Panc1 (cell line): ENCODE data around the gene DTHD1. TPM values are rescaled to one million over a fixed set of nuclear protein-coding genes. Genes with fewer than 3 reads are reported as not detected.

Experiments
- ATAC-seq: fragments of 200-7000 bp; cut with Tn5 transposase; 2 replicates; pipeline ENCODE4 v1.9.1; 2020; ENCODE audit warnings: mild to moderate bottlenecking, moderate library complexity
- BruUV-seq: library from RNA; stranded (reverse); fragments of 400-500 nt; replicated peaks from 2 replicates; lab custom pipeline; 2021; lab: Mats Ljungman, UMichigan
- CTCF ChIA-PET: fragments of 300-600 bp; sonication (Branson Sonifier 250); formaldehyde crosslinking; loops from one replicate; lab custom pipeline; 2022; ENCODE audit warnings: antibody characterized with exemption; lab: Charles Lee
- POLR2A ChIA-PET: fragments of 300-600 bp; sonication (Branson Sonifier 250); formaldehyde crosslinking; loops from one replicate; lab custom pipeline; 2022; ENCODE audit warnings: antibody characterized with exemption; lab: Charles Lee
- DNase-seq: peaks from one replicate; pipeline ENCODE4 v3.0.0-alpha.2; 2010; ENCODE audit warnings: low read depth, low spot score
- H3K27ac ChIP-seq: 2 replicates; pipeline ENCODE4 v1.5.1; 2011; ENCODE audit warnings: mild to moderate bottlenecking, low read length, inconsistent platforms
- H3K27me3 ChIP-seq: fragments of 200-500 bp; sonication (Bioruptor generic); 2 replicates; pipeline ENCODE4 v1.6.0; 2014; ENCODE audit warnings: low read length, inconsistent platforms; ENCODE audit not compliant: control insufficient read depth, insufficient read depth
- H3K36me3 ChIP-seq: fragments of 200-500 bp; sonication (Bioruptor generic); 2 replicates; pipeline ENCODE4 v1.5.1; 2014; ENCODE audit warnings: inconsistent platforms, mild to moderate bottlenecking, low read length, moderate library complexity; ENCODE audit not compliant: control insufficient read depth, insufficient read depth
- H3K4me1 ChIP-seq: 2 replicates; pipeline ENCODE4 v1.5.1; 2011; ENCODE audit warnings: inconsistent platforms, mild to moderate bottlenecking, low read length, moderate library complexity; ENCODE audit not compliant: control insufficient read depth, insufficient read depth
- H3K4me3 ChIP-seq, 2 experiments: 2 replicates each; pipeline ENCODE4 v1.5.1; 2011 to 2012; ENCODE audit warnings: low read depth in 2 of 2, low read length in 2 of 2, mild to moderate bottlenecking in 2 of 2, inconsistent platforms in 1 of 2, moderate library complexity in 1 of 2
- H3K9me3 ChIP-seq: fragments of 200-500 bp; sonication (Bioruptor generic); 2 replicates; pipeline ENCODE4 v1.5.1; 2014; ENCODE audit warnings: low read depth, mild to moderate bottlenecking, inconsistent platforms, low read length, moderate library complexity; ENCODE audit not compliant: control insufficient read depth, insufficient read depth
- CTCF ChIP-seq: fragments of 450-650 bp; IDR thresholded peaks from 2 replicates; pipeline ENCODE4 v1.5.1; 2017; ENCODE audit warnings: mild to moderate bottlenecking
- POLR2AphosphoS5 ChIP-seq: IDR thresholded peaks from 2 replicates; pipeline ENCODE4 v1.6.1; 2012; ENCODE audit warnings: mild to moderate bottlenecking, low read depth, low read length, moderate library complexity
- REST ChIP-seq, 2 experiments: IDR thresholded peaks; 2 replicates each; pipeline ENCODE4 v1.6.1; 2011 to 2012; ENCODE audit warnings: low read depth in 2 of 2, control low read depth in 1 of 2, low read length in 1 of 2, mild to moderate bottlenecking in 1 of 2, moderate library complexity in 1 of 2; ENCODE audit not compliant: insufficient read depth in 1 of 2
- SIN3A ChIP-seq: IDR thresholded peaks from 2 replicates; pipeline ENCODE4 v1.6.1; 2012; ENCODE audit warnings: low read depth, mild to moderate bottlenecking, low read length, moderate library complexity, borderline replicate concordance; ENCODE audit not compliant: insufficient read depth
- TCF7L2 ChIP-seq: IDR thresholded peaks from 2 replicates; pipeline ENCODE4 v1.6.1; 2011; ENCODE audit warnings: mild to moderate bottlenecking, low read depth, low read length, inconsistent platforms
- in situ Hi-C: cut with HindIII; loops from 2 replicates; pipeline ENCODE4 v1.10.0; 2016; ENCODE audit warnings: low sequenced_read_pairs, low pct_unique_long_range_greater_than_20kb
- intact Hi-C: fragments of 100-400 bp; cut with micrococcal nuclease; formaldehyde crosslinking; loops from one replicate; pipeline ENCODE4 v1.10.0; 2022; ENCODE audit not compliant: unreplicated experiment
- total RNA-seq: library from RNA; stranded (reverse); gene quantifications from one replicate; pipeline ENCODE4 v1.2.1, GENCODE V29; 2021; ENCODE audit not compliant: unreplicated experiment

Gene DTHD1
- total RNA-seq, 1 experiment from 2014 or later, result not detected

GRCh38 chr4:36278789-36279188 is 2.6 kb upstream of the DTHD1 start:
- intact Hi-C loops, result no loop called here
- ATAC-seq, result no peak
- Histone ChIP-seq H3K9me3 (no peaks in the 10 kb centered on the region), H3K27ac (no peak overlapping the region), H3K4me3 (no peak overlapping the region), H3K27me3 (no peaks in the 10 kb centered on the region), H3K36me3 (no peaks in the 10 kb centered on the region), H3K4me1 (no peaks in the 10 kb centered on the region)
- POLR2A ChIA-PET, result no interaction called here
- TF ChIP-seq CTCF, result no peak
- no peak for TF ChIP-seq REST (IDR thresholded peaks at IDR 0.05; ENCODE audit: insufficient read depth in 1 of 2, low read depth in 2 of 2, low read length in 1 of 2)
- TF ChIP-seq SIN3A, result no peak
- TF ChIP-seq TCF7L2, result no peak
- no peak for TF ChIP-seq POLR2AphosphoS5
- in situ Hi-C loops, result no loop called here
- no TSS peak for BruUV-seq
- no peak for DNase-seq
- CTCF ChIA-PET, result no interaction called here

- no peak overlapping the region for H3K4me3 ChIP-seq
These were observed 861 bp upstream of the DTHD1 start for GRCh38 chr4:36280555-36280954.

More at GRCh38 chr4:36280555-36280954, 861 bp upstream of the DTHD1 start:
- H3K27me3 ChIP-seq, result no peaks in the 10 kb centered on the region
- no TSS peak for BruUV-seq
- POLR2A ChIA-PET, result no interaction called here
- ATAC-seq (no peak), DNase-seq (no peak)
- H3K27ac ChIP-seq, result no peak overlapping the region
- H3K36me3 ChIP-seq, result no peaks in the 10 kb centered on the region
- TF ChIP-seq SIN3A (no peak), POLR2AphosphoS5 (no peak), CTCF (no peak), TCF7L2 (no peak), REST (IDR thresholded peaks at IDR 0.05; ENCODE audit: insufficient read depth in 1 of 2, low read depth in 2 of 2, low read length in 1 of 2) (no peak)
- intact Hi-C loops (no loop called here), in situ Hi-C loops (no loop called here)
- H3K9me3 ChIP-seq, result no peaks in the 10 kb centered on the region
- H3K4me1 ChIP-seq, result no peaks in the 10 kb centered on the region
- CTCF ChIA-PET, result no interaction called here
